SK-N-SH (cell line): ENCODE results near the gene SPACA7. TPM values are rescaled to one million over a fixed set of nuclear protein-coding genes. Genes with fewer than 3 reads are reported as not detected.

Source experiments
- CTCF ChIA-PET: fragments of 300-600, 350-600 bp; formaldehyde crosslinking; extraction: SDS; loops from one replicate; lab custom pipeline; 2021; lab: Yijun Ruan, JAX
- POLR2A ChIA-PET: fragments of 350-600 bp; sonication (Branson Sonifier 250); formaldehyde crosslinking; extraction: SDS; loops from one replicate; lab custom pipeline; 2020; ENCODE audit warnings: antibody characterized with exemption, inconsistent platforms; lab: Yijun Ruan, JAX
- DNase-seq: peaks from one replicate; pipeline ENCODE4 v3.0.0; 2012
- H2AFZ ChIP-seq: fragments of 200-600 bp; sonication (generic); 2 replicates; pipeline ENCODE4 v1.8.1; 2016; ENCODE audit warnings: antibody characterized with exemption, mild to moderate bottlenecking, low read depth
- H3F3A ChIP-seq: fragments of 200-600 bp; sonication (generic); replicated peaks from 2 replicates; pipeline ENCODE3; 2016; ENCODE audit warnings: antibody characterized with exemption, mild to moderate bottlenecking; ENCODE audit not compliant: insufficient read depth
- H3K27ac ChIP-seq, 2 experiments: fragments of 200-500 bp in 1 of 2; fragments of 200-600 bp in 1 of 2; sonication (Bioruptor generic) in 1 of 2; sonication (generic), shearing (Covaris generic) in 1 of 2; 2 replicates each; pipeline versions ENCODE4 v1.5.1 to v1.6.1; 2014 to 2016; ENCODE audit warnings: low read depth in 2 of 2, inconsistent platforms in 1 of 2, low read length in 1 of 2, mild to moderate bottlenecking in 1 of 2, mixed read lengths in 1 of 2
- H3K27me3 ChIP-seq: fragments of 200-600 bp; sonication (generic), shearing (Covaris generic); 2 replicates; pipeline ENCODE4 v1.6.1; 2016; ENCODE audit warnings: mixed run types; ENCODE audit not compliant: insufficient read depth
- H3K36me3 ChIP-seq, 2 experiments: fragments of 200-500 bp in 1 of 2; fragments of 200-600 bp in 1 of 2; sonication (Bioruptor generic) in 1 of 2; sonication (generic) in 1 of 2; replicated peaks in 1 of 2; 2 replicates each; pipeline versions ENCODE3 to v1.5.1; 2014 to 2016; ENCODE audit warnings: low read length in 1 of 2, mild to moderate bottlenecking in 1 of 2; ENCODE audit not compliant: insufficient read depth in 2 of 2, control insufficient read depth in 1 of 2
- H3K4me1 ChIP-seq, 2 experiments: fragments of 200-500 bp in 1 of 2; fragments of 200-600 bp in 1 of 2; sonication (Bioruptor generic) in 1 of 2; sonication (generic), shearing (Covaris generic) in 1 of 2; 2 replicates each; pipeline versions ENCODE4 v1.5.1 to v1.6.1; 2014 to 2016; ENCODE audit warnings: low read depth in 1 of 2, low read length in 1 of 2, mixed run types in 1 of 2; ENCODE audit not compliant: insufficient read depth in 2 of 2, control insufficient read depth in 1 of 2
- H3K4me2 ChIP-seq: fragments of 200-600 bp; sonication (generic), shearing (Covaris generic); 2 replicates; pipeline ENCODE4 v1.6.1; 2017; ENCODE audit warnings: mixed run types
- H3K4me3 ChIP-seq, 2 experiments: fragments of 200-500 bp in 1 of 2; fragments of 200-600 bp in 1 of 2; sonication (Bioruptor generic) in 1 of 2; sonication (generic), shearing (Covaris generic) in 1 of 2; 2 replicates each; pipeline versions ENCODE4 v1.5.1 to v1.8.1; 2014 to 2016; ENCODE audit warnings: low read depth in 2 of 2, inconsistent platforms in 1 of 2, low read length in 1 of 2, mild to moderate bottlenecking in 1 of 2, mixed read lengths in 1 of 2, moderate library complexity in 1 of 2
- H3K79me2 ChIP-seq: fragments of 200-600 bp; sonication (generic); 2 replicates; pipeline ENCODE4 v1.8.1; 2017; ENCODE audit warnings: mild to moderate bottlenecking; ENCODE audit not compliant: insufficient read depth
- H3K9ac ChIP-seq: fragments of 200-600 bp; sonication (generic); 2 replicates; pipeline ENCODE4 v1.6.1; 2017; ENCODE audit warnings: mixed run types
- H3K9me2 ChIP-seq: fragments of 200-600 bp; sonication (generic); 2 replicates; pipeline ENCODE4 v1.6.1; 2017; ENCODE audit warnings: mixed run types
- H3K9me3 ChIP-seq: fragments of 200-600 bp; sonication (generic); 2 replicates; pipeline ENCODE4 v1.6.1; 2017; ENCODE audit warnings: mixed run types, mild to moderate bottlenecking, moderate library complexity
- H4K20me1 ChIP-seq: fragments of 200-600 bp; sonication (generic); 2 replicates; pipeline ENCODE4 v1.6.1; 2017; ENCODE audit warnings: mild to moderate bottlenecking, mixed run types; ENCODE audit not compliant: insufficient read depth
- CHD2 ChIP-seq: fragments of 150-350 bp; IDR thresholded peaks from 2 replicates; pipeline ENCODE4 v1.6.1; 2018; ENCODE audit warnings: low read length; ENCODE audit not compliant: partially characterized antibody
- EP300 ChIP-seq, 2 experiments: IDR thresholded peaks; 2 replicates each; pipeline versions ENCODE4 v1.4.0 to v1.6.1; 2012; ENCODE audit warnings: borderline replicate concordance in 1 of 2, low read depth in 1 of 2, low read length in 1 of 2
- EZH2phosphoT487 ChIP-seq: fragments of 200-600 bp; sonication (generic); IDR thresholded peaks from 2 replicates; pipeline ENCODE4 v1.6.1; 2017; ENCODE audit warnings: low read depth, mixed run types, mild to moderate bottlenecking, antibody characterized with exemption, moderate library complexity, borderline replicate concordance
- FOXM1 ChIP-seq: IDR thresholded peaks from 2 replicates; pipeline ENCODE4 v1.4.0; 2012; ENCODE audit warnings: low read depth, mild to moderate bottlenecking
- GABPA ChIP-seq: IDR thresholded peaks from 2 replicates; pipeline ENCODE4 v1.4.0; 2012; ENCODE audit warnings: low read depth, mild to moderate bottlenecking
- MXI1 ChIP-seq: IDR thresholded peaks from 2 replicates; pipeline ENCODE4 v1.6.1; 2012; ENCODE audit warnings: mild to moderate bottlenecking, low read depth, low read length, improper control_type of control experiment
- NFIC ChIP-seq: IDR thresholded peaks from 2 replicates; pipeline ENCODE4 v1.4.0; 2012; ENCODE audit warnings: borderline replicate concordance
- NRF1 ChIP-seq: IDR thresholded peaks from 2 replicates; pipeline ENCODE4 v1.6.1; 2012; ENCODE audit warnings: low read depth, mild to moderate bottlenecking, low read length
- POLR2AphosphoS5 ChIP-seq: IDR thresholded peaks from 2 replicates; pipeline ENCODE4 v1.6.1; 2012; ENCODE audit warnings: low read depth, low read length
- RFX5 ChIP-seq: IDR thresholded peaks from 2 replicates; pipeline ENCODE4 v1.6.1; 2012; ENCODE audit warnings: mild to moderate bottlenecking, improper control_type of control experiment, low read length
- RXRA ChIP-seq: IDR thresholded peaks from 2 replicates; pipeline ENCODE4 v1.4.0; 2012; ENCODE audit warnings: low read depth, mild to moderate bottlenecking, borderline replicate concordance
- SIN3A ChIP-seq: IDR thresholded peaks from 2 replicates; pipeline ENCODE4 v1.6.1; 2012; ENCODE audit warnings: low read depth, mild to moderate bottlenecking, low read length, moderate library complexity, borderline replicate concordance
- YY1 ChIP-seq: IDR thresholded peaks from 2 replicates; pipeline ENCODE4 v1.4.0; 2012; ENCODE audit warnings: low read depth, mild to moderate bottlenecking
- WGBS: methylation state at CpG from one replicate; pipeline ENCODE4 v1.1.6; 2017; ENCODE audit warnings: low lambda C conversion rate; 5-methylcytosine and 5-hydroxymethylcytosine counted together
- polyA plus RNA-seq, 3 experiments: library from polyadenylated mRNA; depleted of rRNA; stranded (reverse); fragments of >200 nt; gene quantifications; 2 replicates each; pipeline ENCODE4 v1.2.3, GENCODE V29; 2012
- TF ChIP-seq, protein P1 (sequence below): IDR thresholded peaks from 2 replicates; pipeline ENCODE4 v1.4.0; 2012; ENCODE audit warnings: low read depth
- TF ChIP-seq, protein P2 (sequence below): fragments of 200-600 bp; sonication (generic); IDR thresholded peaks from 2 replicates; pipeline ENCODE4 v1.6.1; 2017; ENCODE audit warnings: antibody characterized with exemption, mild to moderate bottlenecking, moderate library complexity
- TF ChIP-seq, protein P3 (sequence below): IDR thresholded peaks from 2 replicates; pipeline ENCODE4; 2012

The SPACA7 gene
- polyA plus RNA-seq, 1 of the 3 experiments (the other 2 are of a cell fraction): not detected

DNA sequence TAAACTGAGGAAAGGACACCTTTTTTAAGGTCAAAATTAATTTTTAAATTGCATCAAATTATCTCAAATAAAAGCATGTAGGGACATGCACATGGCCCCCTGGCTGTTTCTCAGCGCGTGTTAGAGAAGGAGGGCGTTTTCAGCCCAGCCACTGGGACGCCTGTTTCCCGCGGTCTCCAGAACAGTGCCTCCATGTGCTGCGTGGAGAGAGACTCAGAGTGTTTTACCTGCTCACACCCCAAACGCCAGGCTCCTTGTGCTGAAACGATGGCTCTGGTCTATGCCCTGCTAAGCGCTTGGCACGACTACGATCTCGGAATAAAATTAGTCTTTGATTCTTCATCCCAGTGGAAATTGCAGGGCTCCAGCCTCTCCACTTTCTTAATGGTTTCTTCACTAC is 20.0 kb upstream of the SPACA7 start:
- no peak overlapping the region for H3K27ac ChIP-seq
- H3K79me2 ChIP-seq: no peaks in the 10 kb centered on the region
- H3F3A ChIP-seq: no peaks in the 10 kb centered on the region
- no peaks in the 10 kb centered on the region; the same call in 1 of the 2 replicates for H3K27me3 ChIP-seq
- 5% methylated on average over 13 of the region's 13 CpGs for WGBS
- no peaks in the 10 kb centered on the region for H3K9me3 ChIP-seq
- TF ChIP-seq FOXM1 (no peak), MXI1 (no peak), EZH2phosphoT487 (no peak), SIN3A (no peak), POLR2AphosphoS5 (no peak), NRF1 (no peak), NFIC (no peak)
- no peaks in the 10 kb centered on the region for H3K36me3 ChIP-seq
- no peak overlapping the region for H3K4me3 ChIP-seq
- no peaks in the 10 kb centered on the region for H3K9me2 ChIP-seq
- no peak for DNase-seq
- H4K20me1 ChIP-seq: no peaks in the 10 kb centered on the region
- H3K4me1 ChIP-seq: no peaks in the 10 kb centered on the region
- no peak overlapping the region for H3K4me2 ChIP-seq
- ChIA-PET CTCF (interaction anchor here (0.9 kb wide), 1 partner anchor 88 kb away, joined by 3 read pairs; no protein-coding TSS in a partner anchor), POLR2A (no interaction called here)
- H3K9ac ChIP-seq: no peak overlapping the region
- no peak overlapping the region for H2AFZ ChIP-seq

DNA sequence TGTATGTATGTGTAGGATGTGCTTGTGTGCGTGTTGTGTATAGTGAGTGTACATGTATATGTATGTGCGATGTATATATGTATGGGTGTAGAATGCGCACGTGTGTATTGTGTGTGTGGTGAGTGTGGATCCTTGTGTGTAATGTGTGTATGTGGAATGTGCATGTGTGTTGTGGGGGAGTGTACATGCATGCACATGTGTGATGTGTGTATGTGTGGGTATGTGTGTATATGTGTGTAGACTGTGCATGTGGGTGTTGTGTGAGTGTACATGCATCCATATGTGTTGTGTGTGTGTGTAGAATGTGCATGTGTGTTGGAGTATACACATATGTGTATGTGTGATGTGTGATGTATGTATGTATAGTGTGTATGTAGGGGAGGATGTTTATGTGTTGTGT is 18.0 kb upstream of the SPACA7 start:
- Histone ChIP-seq H4K20me1 (no peaks in the 10 kb centered on the region), H3K4me1 (no peaks in the 10 kb centered on the region), H3K9ac (no peak overlapping the region), H3F3A (no peaks in the 10 kb centered on the region), H3K9me2 (no peaks in the 10 kb centered on the region), H3K36me3 (no peaks in the 10 kb centered on the region), H3K9me3 (no peaks in the 10 kb centered on the region), H3K4me2 (no peak overlapping the region), H3K27ac (no peak overlapping the region), H3K4me3 (no peak overlapping the region), H3K79me2 (no peaks in the 10 kb centered on the region), H3K27me3 (no peaks in the 10 kb centered on the region; the same call in 1 of the 2 replicates), H2AFZ (no peak overlapping the region)
- POLR2A ChIA-PET: no interaction called here
- TF ChIP-seq RFX5 (no peak), CHD2 (no peak), MXI1 (no peak), RXRA (no peak), FOXM1 (no peak), EP300 (IDR thresholded peaks at IDR 0.05; ENCODE audit: borderline replicate concordance in 1 of 2, low read depth in 1 of 2, low read length in 1 of 2) (no peak), GABPA (no peak), EZH2phosphoT487 (no peak), YY1 (no peak)
- TF ChIP-seq, protein P1, sequence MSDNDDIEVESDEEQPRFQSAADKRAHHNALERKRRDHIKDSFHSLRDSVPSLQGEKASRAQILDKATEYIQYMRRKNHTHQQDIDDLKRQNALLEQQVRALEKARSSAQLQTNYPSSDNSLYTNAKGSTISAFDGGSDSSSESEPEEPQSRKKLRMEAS: no peak
- TF ChIP-seq, protein P2, sequence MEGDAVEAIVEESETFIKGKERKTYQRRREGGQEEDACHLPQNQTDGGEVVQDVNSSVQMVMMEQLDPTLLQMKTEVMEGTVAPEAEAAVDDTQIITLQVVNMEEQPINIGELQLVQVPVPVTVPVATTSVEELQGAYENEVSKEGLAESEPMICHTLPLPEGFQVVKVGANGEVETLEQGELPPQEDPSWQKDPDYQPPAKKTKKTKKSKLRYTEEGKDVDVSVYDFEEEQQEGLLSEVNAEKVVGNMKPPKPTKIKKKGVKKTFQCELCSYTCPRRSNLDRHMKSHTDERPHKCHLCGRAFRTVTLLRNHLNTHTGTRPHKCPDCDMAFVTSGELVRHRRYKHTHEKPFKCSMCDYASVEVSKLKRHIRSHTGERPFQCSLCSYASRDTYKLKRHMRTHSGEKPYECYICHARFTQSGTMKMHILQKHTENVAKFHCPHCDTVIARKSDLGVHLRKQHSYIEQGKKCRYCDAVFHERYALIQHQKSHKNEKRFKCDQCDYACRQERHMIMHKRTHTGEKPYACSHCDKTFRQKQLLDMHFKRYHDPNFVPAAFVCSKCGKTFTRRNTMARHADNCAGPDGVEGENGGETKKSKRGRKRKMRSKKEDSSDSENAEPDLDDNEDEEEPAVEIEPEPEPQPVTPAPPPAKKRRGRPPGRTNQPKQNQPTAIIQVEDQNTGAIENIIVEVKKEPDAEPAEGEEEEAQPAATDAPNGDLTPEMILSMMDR: no peak
- TF ChIP-seq, protein P3, sequence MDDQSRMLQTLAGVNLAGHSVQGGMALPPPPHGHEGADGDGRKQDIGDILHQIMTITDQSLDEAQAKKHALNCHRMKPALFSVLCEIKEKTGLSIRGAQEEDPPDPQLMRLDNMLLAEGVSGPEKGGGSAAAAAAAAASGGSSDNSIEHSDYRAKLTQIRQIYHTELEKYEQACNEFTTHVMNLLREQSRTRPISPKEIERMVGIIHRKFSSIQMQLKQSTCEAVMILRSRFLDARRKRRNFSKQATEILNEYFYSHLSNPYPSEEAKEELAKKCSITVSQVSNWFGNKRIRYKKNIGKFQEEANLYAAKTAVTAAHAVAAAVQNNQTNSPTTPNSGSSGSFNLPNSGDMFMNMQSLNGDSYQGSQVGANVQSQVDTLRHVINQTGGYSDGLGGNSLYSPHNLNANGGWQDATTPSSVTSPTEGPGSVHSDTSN: no peak
- 32% methylated on average over 4 of the region's 4 CpGs for WGBS
- CTCF ChIA-PET: no interaction called here
- no peak for DNase-seq
